IMR-90 (cell line): ENCODE data around the gene TBXAS1. TPM values are rescaled to one million over a fixed set of nuclear protein-coding genes. Genes with fewer than 3 reads are reported as not detected.

Source experiments
- ATAC-seq: fragments of 200-7000 bp; cut with Tn5 transposase; 2 replicates; pipeline ENCODE4 v1.9.1; 2020; ENCODE audit warnings: low read depth, mild to moderate bottlenecking, moderate library complexity
- BruUV-seq: library from RNA; stranded (reverse); fragments of 400-500 nt; replicated peaks from 2 replicates; lab custom pipeline; 2021; lab: Mats Ljungman, UMichigan
- CTCF ChIA-PET: fragments of 300-600 bp; formaldehyde crosslinking; extraction: SDS; loops from one replicate; lab custom pipeline; 2021; ENCODE audit warnings: antibody characterized with exemption; lab: Yijun Ruan, JAX
- POLR2A ChIA-PET: fragments of 300-600 bp; sonication (Branson Sonifier 250); formaldehyde crosslinking; loops from one replicate; lab custom pipeline; 2022; ENCODE audit warnings: antibody characterized with exemption; ENCODE audit not compliant: unreplicated experiment; lab: Charles Lee
- DNase-seq: peaks from one replicate; pipeline ENCODE4 v3.0.0; 2013
- H2AFZ ChIP-seq: replicated peaks from 2 replicates; pipeline ENCODE3; 2013; ENCODE audit warnings: low read length, mild to moderate bottlenecking; ENCODE audit not compliant: poor library complexity
- H2AK5ac ChIP-seq: 2 replicates; pipeline ENCODE4 v1.6.1; 2013; ENCODE audit warnings: low read depth, low read length, inconsistent platforms
- H2AK9ac ChIP-seq: replicated peaks from 2 replicates; pipeline ENCODE3; 2013; ENCODE audit warnings: mild to moderate bottlenecking, low read depth, low read length, moderate library complexity; ENCODE audit not compliant: poor library complexity
- H2BK120ac ChIP-seq: 2 replicates; pipeline ENCODE4 v1.6.1; 2013; ENCODE audit warnings: low read depth, low read length, inconsistent platforms
- H2BK15ac ChIP-seq: 3 replicates; pipeline ENCODE4 v1.6.1; 2013; ENCODE audit warnings: low read depth, low read length, inconsistent platforms
- H2BK20ac ChIP-seq: 2 replicates; pipeline ENCODE4 v1.6.1; 2013; ENCODE audit warnings: low read depth, mild to moderate bottlenecking, inconsistent platforms, low read length, moderate library complexity
- H2BK5ac ChIP-seq: 2 replicates; pipeline ENCODE4 v1.6.1; 2013; ENCODE audit warnings: mild to moderate bottlenecking, low read depth, low read length, inconsistent platforms; ENCODE audit not compliant: poor library complexity, severe bottlenecking
- H3K14ac ChIP-seq: replicated peaks from 2 replicates; pipeline ENCODE4 v1.6.1; 2013; ENCODE audit warnings: low read depth, low read length, inconsistent platforms
- H3K18ac ChIP-seq: 2 replicates; pipeline ENCODE4 v1.6.1; 2013; ENCODE audit warnings: low read depth, low read length, control low read depth
- H3K23ac ChIP-seq: 2 replicates; pipeline ENCODE4 v1.6.1; 2013; ENCODE audit warnings: low read depth, low read length, inconsistent platforms
- H3K27ac ChIP-seq: 2 replicates; pipeline ENCODE4 v1.5.1; 2013; ENCODE audit warnings: mild to moderate bottlenecking, control low read depth, low read length; ENCODE audit not compliant: insufficient read depth
- H3K27me3 ChIP-seq: 2 replicates; pipeline ENCODE4 v1.6.1; 2013; ENCODE audit warnings: low read length; ENCODE audit not compliant: control insufficient read depth, insufficient read depth
- H3K36me3 ChIP-seq: 2 replicates; pipeline ENCODE4 v1.6.1; 2013; ENCODE audit warnings: low read length, mixed read lengths; ENCODE audit not compliant: control insufficient read depth, insufficient read depth
- H3K4ac ChIP-seq: 2 replicates; pipeline ENCODE4 v1.6.1; 2013; ENCODE audit warnings: low read depth, low read length, inconsistent platforms
- H3K4me1 ChIP-seq: 2 replicates; pipeline ENCODE4 v1.6.1; 2013; ENCODE audit warnings: low read length, mixed read lengths; ENCODE audit not compliant: control insufficient read depth, insufficient read depth
- H3K4me2 ChIP-seq: 2 replicates; pipeline ENCODE4 v1.6.1; 2013; ENCODE audit warnings: low read depth, mild to moderate bottlenecking, control low read depth, low read length, moderate library complexity
- H3K4me3 ChIP-seq: 2 replicates; pipeline ENCODE4 v1.5.1; 2013; ENCODE audit warnings: low read depth, mild to moderate bottlenecking, control low read depth, low read length, moderate library complexity; ENCODE audit not compliant: insufficient read depth
- H3K56ac ChIP-seq: 2 replicates; pipeline ENCODE4 v1.6.1; 2013; ENCODE audit warnings: low read length, inconsistent platforms; ENCODE audit not compliant: insufficient read depth; ENCODE audit errors: extremely low read depth
- H3K79me1 ChIP-seq, 2 experiments: 2 replicates each; pipeline ENCODE4 v1.6.1; 2013; ENCODE audit warnings: low read length in 2 of 2, inconsistent platforms in 1 of 2, low read depth in 1 of 2
- H3K9ac ChIP-seq: 2 replicates; pipeline ENCODE4 v1.6.1; 2013; ENCODE audit warnings: low read depth, low read length, control low read depth
- H3K9me1 ChIP-seq: 2 replicates; pipeline ENCODE4 v1.6.1; 2013; ENCODE audit warnings: low read length, inconsistent platforms; ENCODE audit not compliant: insufficient read depth
- H3K9me3 ChIP-seq: 2 replicates; pipeline ENCODE4 v1.6.1; 2013; ENCODE audit warnings: low read length; ENCODE audit not compliant: control insufficient read depth, insufficient read depth
- H4K20me1 ChIP-seq: 2 replicates; pipeline ENCODE4 v1.6.1; 2013; ENCODE audit warnings: low read length, inconsistent platforms; ENCODE audit not compliant: insufficient read depth
- H4K5ac ChIP-seq: 2 replicates; pipeline ENCODE4 v1.6.1; 2013; ENCODE audit warnings: mild to moderate bottlenecking, low read depth, low read length, control low read depth
- H4K8ac ChIP-seq, 2 experiments: 2 replicates each; pipeline ENCODE4 v1.6.1; 2013; ENCODE audit warnings: low read depth in 2 of 2, low read length in 2 of 2, control low read depth in 1 of 2, inconsistent platforms in 1 of 2
- H4K91ac ChIP-seq: 2 replicates; pipeline ENCODE4 v1.6.1; 2013; ENCODE audit warnings: low read depth, low read length, inconsistent platforms; ENCODE audit not compliant: insufficient read depth
- CEBPB ChIP-seq: IDR thresholded peaks from 2 replicates; pipeline ENCODE4 v1.6.1; 2012; ENCODE audit warnings: low read depth, low read length, improper control_type of control experiment
- FOS ChIP-seq: fragments of 150-350 bp; IDR thresholded peaks from 2 replicates; pipeline ENCODE4 v1.6.1; 2016; ENCODE audit warnings: low read depth, low read length
- MAFK ChIP-seq: IDR thresholded peaks from 2 replicates; pipeline ENCODE4 v1.6.1; 2012; ENCODE audit warnings: low read depth, low read length, improper control_type of control experiment
- MXI1 ChIP-seq: IDR thresholded peaks from 2 replicates; pipeline ENCODE4 v1.6.1; 2012; ENCODE audit warnings: low read depth, mild to moderate bottlenecking, low read length, moderate library complexity, borderline replicate concordance
- POLR2A ChIP-seq: IDR thresholded peaks from 2 replicates; pipeline ENCODE4 v1.6.1; 2012; ENCODE audit warnings: mild to moderate bottlenecking, low read depth, low read length
- RCOR1 ChIP-seq: IDR thresholded peaks from 2 replicates; pipeline ENCODE4 v1.6.1; 2012; ENCODE audit warnings: mild to moderate bottlenecking, low read length, improper control_type of control experiment; ENCODE audit not compliant: insufficient replicate concordance
- SMC3 ChIP-seq: fragments of 150-350 bp; IDR thresholded peaks from 2 replicates; pipeline ENCODE4 v1.6.1; 2016; ENCODE audit warnings: low read depth, mild to moderate bottlenecking, antibody characterized with exemption, low read length, moderate library complexity
- WGBS, 2 experiments: methylation state at CpG; one replicate each; pipeline versions ENCODE4 v1.1.5 to v1.1.7; 2013; ENCODE audit warnings: missing lambda C conversion rate in 2 of 2; ENCODE audit not compliant: insufficient read length in 1 of 2; ENCODE audit errors: extremely low coverage in 2 of 2; 5-methylcytosine and 5-hydroxymethylcytosine counted together
- dilution Hi-C: fragments of 300-500 bp; cut with HindIII; formaldehyde crosslinking; loops from one replicate; pipeline ENCODE4 v1.14.3; 2018; ENCODE audit warnings: low sequenced_read_pairs; ENCODE audit not compliant: unreplicated experiment
- in situ Hi-C: fragments of 300-500 bp; cut with MboI; formaldehyde crosslinking; loops from 3 replicates; pipeline ENCODE4 v1.14.3; 2019; ENCODE audit warnings: low sequenced_read_pairs, inconsistent platforms, mixed read lengths
- intact Hi-C: fragments of 100-400 bp; cut with micrococcal nuclease; formaldehyde crosslinking; loops from 2 replicates; pipeline ENCODE4 v1.10.0; 2022
- polyA plus RNA-seq, 3 experiments: library from polyadenylated mRNA; depleted of rRNA; stranded (reverse); fragments of >200 nt; gene quantifications; 2 replicates each; pipeline ENCODE4 v1.2.3, GENCODE V29; 2012; ENCODE audit warnings: low replicate concordance in 1 of 3
- total RNA-seq: library from RNA; depleted of rRNA; stranded (reverse); fragments of >200 nt; gene quantifications from 2 replicates; pipeline ENCODE4 v1.2.3, GENCODE V29; 2012
- TF ChIP-seq, protein P1 (sequence below): fragments of 150-350 bp; IDR thresholded peaks from 2 replicates; pipeline ENCODE4 v1.6.1; 2017; ENCODE audit warnings: mild to moderate bottlenecking, antibody characterized with exemption, low read length, low read depth
- TF ChIP-seq, protein P2 (sequence below): conservative IDR thresholded peaks from 2 replicates; pipeline ENCODE4 v1.5.1; 2012; ENCODE audit warnings: mild to moderate bottlenecking, low read depth, low read length, improper control_type of control experiment
- TF ChIP-seq, protein P3 (sequence below): fragments of 150-350 bp; IDR thresholded peaks from 2 replicates; pipeline ENCODE4 v1.6.1; 2016; ENCODE audit warnings: low read depth, mild to moderate bottlenecking, low read length, moderate library complexity, borderline replicate concordance

The TBXAS1 gene
- total and polyA plus RNA-seq, 2 of the 4 experiments (the other 2 are of a cell fraction), result 5.9 to 10.8 TPM

DNA sequence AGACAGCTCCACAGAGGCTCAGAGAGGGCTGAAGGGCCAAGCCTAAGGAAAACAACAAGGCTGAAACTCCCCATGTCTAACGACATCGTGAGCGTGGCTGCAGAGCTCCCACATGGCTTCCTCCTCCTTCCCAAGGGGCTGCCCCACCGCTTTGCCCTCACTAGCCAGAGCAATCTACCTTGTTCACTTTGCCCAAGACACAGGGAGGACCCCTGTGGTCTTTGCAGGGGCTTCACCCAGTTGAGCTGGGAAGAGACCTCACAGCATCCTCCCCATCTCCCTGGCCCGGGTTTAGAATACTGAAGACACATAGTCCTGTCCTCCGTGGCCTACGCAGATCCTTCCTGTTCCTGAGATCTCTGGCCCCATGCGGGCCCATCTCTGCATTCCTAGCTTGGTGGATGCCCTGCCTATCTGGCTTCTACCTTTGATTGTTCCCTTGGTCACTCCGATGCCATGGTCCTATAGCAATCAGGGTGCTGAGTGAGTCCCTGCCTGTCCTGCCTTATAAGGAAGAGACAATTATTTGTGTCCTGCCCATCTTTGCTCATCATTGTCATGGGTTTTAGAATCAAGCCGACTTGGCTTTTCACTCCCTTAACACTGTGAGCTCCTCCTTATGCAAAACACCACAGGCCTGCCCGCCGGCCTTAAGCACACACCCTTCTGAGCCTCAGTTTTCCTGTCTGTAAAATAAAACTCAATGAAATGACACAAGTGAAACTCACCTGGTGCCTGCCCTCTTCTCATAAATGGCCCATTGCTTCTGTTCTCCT, 160.5 kb downstream of the TBXAS1 start (continued):
- TF ChIP-seq RCOR1, result no peak

- no peak overlapping the region for H2AFZ ChIP-seq
- H4K20me1 ChIP-seq, result no peaks in the 10 kb centered on the region
- H2AK5ac ChIP-seq, result no peak overlapping the region; the same call in 1 of the 2 replicates
- no peak overlapping the region for H2BK120ac ChIP-seq
- no peak overlapping the region for H2BK5ac ChIP-seq
- no peak overlapping the region for H3K9ac ChIP-seq
- DNase-seq (no peak), ATAC-seq (no peak)
- H3K23ac ChIP-seq, result no peak overlapping the region
- POLR2A ChIA-PET, result no interaction called here
- H3K9me1 ChIP-seq, result peaks cover 16% of the 10 kb centered on the region; the same call in 1 of the 2 replicates
- 70% methylated on average over 4 of the region's 10 CpGs; no CpG with 5 or more reads in 1 of the 2 experiments for WGBS, 2 experiments
- H3K79me1 ChIP-seq, result no peaks in the 10 kb centered on the region
- H3K56ac ChIP-seq, result no peak overlapping the region
- H3K4me3 ChIP-seq, result no peak overlapping the region
- no peak overlapping the region; the same call in 1 of the 2 replicates for H2BK20ac ChIP-seq
- H4K5ac ChIP-seq, result no peak overlapping the region
- no peaks in the 10 kb centered on the region for H3K9me3 ChIP-seq
- H4K91ac ChIP-seq, result no peak overlapping the region
- no peak overlapping the region for H2AK9ac ChIP-seq
- no peak overlapping the region for H3K4ac ChIP-seq
- CTCF ChIA-PET, result no interaction called here
- H3K18ac ChIP-seq, result no peak overlapping the region
- intact Hi-C loops, result no loop called here
- no peaks in the 10 kb centered on the region; the same call in 1 of the 2 replicates for H3K27me3 ChIP-seq
- in situ Hi-C loops, result no loop called here
- no peak overlapping the region for H4K8ac ChIP-seq
- H3K36me3 ChIP-seq, result no peaks in the 10 kb centered on the region
- no peak overlapping the region for H3K14ac ChIP-seq
- H3K4me1 ChIP-seq, result peaks cover 9% of the 10 kb centered on the region
- H2BK15ac ChIP-seq, result no peak overlapping the region
- H3K4me2 ChIP-seq, result no peak overlapping the region
- no peak overlapping the region for H3K27ac ChIP-seq
- no TSS peak for BruUV-seq
- dilution Hi-C loops, result no loop called here
- TF ChIP-seq, protein P1, sequence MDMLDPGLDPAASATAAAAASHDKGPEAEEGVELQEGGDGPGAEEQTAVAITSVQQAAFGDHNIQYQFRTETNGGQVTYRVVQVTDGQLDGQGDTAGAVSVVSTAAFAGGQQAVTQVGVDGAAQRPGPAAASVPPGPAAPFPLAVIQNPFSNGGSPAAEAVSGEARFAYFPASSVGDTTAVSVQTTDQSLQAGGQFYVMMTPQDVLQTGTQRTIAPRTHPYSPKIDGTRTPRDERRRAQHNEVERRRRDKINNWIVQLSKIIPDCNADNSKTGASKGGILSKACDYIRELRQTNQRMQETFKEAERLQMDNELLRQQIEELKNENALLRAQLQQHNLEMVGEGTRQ, result no peak
- no peak for TF ChIP-seq MXI1
- no peak for TF ChIP-seq SMC3
- TF ChIP-seq MAFK, result no peak
- TF ChIP-seq FOS, result no peak
- TF ChIP-seq, protein P2, sequence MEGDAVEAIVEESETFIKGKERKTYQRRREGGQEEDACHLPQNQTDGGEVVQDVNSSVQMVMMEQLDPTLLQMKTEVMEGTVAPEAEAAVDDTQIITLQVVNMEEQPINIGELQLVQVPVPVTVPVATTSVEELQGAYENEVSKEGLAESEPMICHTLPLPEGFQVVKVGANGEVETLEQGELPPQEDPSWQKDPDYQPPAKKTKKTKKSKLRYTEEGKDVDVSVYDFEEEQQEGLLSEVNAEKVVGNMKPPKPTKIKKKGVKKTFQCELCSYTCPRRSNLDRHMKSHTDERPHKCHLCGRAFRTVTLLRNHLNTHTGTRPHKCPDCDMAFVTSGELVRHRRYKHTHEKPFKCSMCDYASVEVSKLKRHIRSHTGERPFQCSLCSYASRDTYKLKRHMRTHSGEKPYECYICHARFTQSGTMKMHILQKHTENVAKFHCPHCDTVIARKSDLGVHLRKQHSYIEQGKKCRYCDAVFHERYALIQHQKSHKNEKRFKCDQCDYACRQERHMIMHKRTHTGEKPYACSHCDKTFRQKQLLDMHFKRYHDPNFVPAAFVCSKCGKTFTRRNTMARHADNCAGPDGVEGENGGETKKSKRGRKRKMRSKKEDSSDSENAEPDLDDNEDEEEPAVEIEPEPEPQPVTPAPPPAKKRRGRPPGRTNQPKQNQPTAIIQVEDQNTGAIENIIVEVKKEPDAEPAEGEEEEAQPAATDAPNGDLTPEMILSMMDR, result no peak
- no peak for TF ChIP-seq POLR2A
- TF ChIP-seq, protein P3, sequence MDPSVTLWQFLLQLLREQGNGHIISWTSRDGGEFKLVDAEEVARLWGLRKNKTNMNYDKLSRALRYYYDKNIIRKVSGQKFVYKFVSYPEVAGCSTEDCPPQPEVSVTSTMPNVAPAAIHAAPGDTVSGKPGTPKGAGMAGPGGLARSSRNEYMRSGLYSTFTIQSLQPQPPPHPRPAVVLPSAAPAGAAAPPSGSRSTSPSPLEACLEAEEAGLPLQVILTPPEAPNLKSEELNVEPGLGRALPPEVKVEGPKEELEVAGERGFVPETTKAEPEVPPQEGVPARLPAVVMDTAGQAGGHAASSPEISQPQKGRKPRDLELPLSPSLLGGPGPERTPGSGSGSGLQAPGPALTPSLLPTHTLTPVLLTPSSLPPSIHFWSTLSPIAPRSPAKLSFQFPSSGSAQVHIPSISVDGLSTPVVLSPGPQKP, result no peak
- no peak for TF ChIP-seq CEBPB
Observed at GRCh38 chr7:139990142-139990535, 161.1 kb downstream of the TBXAS1 start.
